GM20000 (cell line): ENCODE measurements around the gene ETV3.

Experiments used
- DNase-seq: peaks from one replicate; pipeline ENCODE4 v3.0.0; 2012; ENCODE audit warnings: low spot score
- CTCF ChIP-seq: IDR thresholded peaks from 2 replicates; pipeline ENCODE4 v1.5.1; 2012; ENCODE audit warnings: mild to moderate bottlenecking, control low read depth; ENCODE audit errors: extremely low read depth, missing control alignments

The ETV3 gene

GRCh38 chr1:157111396-157112165, 26.6 kb downstream of the ETV3 start:
- TF ChIP-seq CTCF, result no peak

GRCh38 chr1:157110686-157111085, 27.5 kb downstream of the ETV3 start:
- DNase-seq, result no peak
- TF ChIP-seq CTCF, result no peak

More at GRCh38 chr1:157111396-157112165, 26.6 kb downstream of the ETV3 start:
- no peak for DNase-seq

GRCh38 chr1:157110003-157110402, 28.2 kb downstream of the ETV3 start:
- DNase-seq, result no peak
- TF ChIP-seq CTCF, result no peak

- DNase-seq, result no peak
- TF ChIP-seq CTCF, result no peak
These were observed 29.7 kb downstream of the ETV3 start for GRCh38 chr1:157108448-157108847.

GRCh38 chr1:157107702-157108101, 30.5 kb downstream of the ETV3 start:
- no peak for DNase-seq
- TF ChIP-seq CTCF, result no peak

GRCh38 chr1:157106813-157107189, 31.4 kb downstream of the ETV3 start:
- no peak for TF ChIP-seq CTCF
- no peak for DNase-seq

- TF ChIP-seq CTCF, result no peak
- DNase-seq, result peak; percentile 84
These were observed 32.0 kb downstream of the ETV3 start for GRCh38 chr1:157105988-157106812.
